GF-D8 (cell line): ENCODE data around the gene RUFY4.
"Not testable (repeated sequence)": the region's sequence is repeated elsewhere in the genome, so short reads cannot be mapped to it uniquely, and the experiment has no call there.

ENCODE experiments used
- DNase-seq: peaks from one replicate; lab custom pipeline; 2025; lab: John Stamatoyannopoulos, UW

Gene RUFY4

GRCh38 chr2:218031771-218032257, 37.2 kb upstream of the RUFY4 start:
- DNase-seq = no peak

- no peak for DNase-seq
Measured at GRCh38 chr2:218032336-218033171, 36.5 kb upstream of the RUFY4 start.

GRCh38 chr2:218033208-218033589, 35.9 kb upstream of the RUFY4 start:
- no peak for DNase-seq

GRCh38 chr2:218033590-218034496, 35.2 kb upstream of the RUFY4 start:
- no peak for DNase-seq

- not testable (repeated sequence) for DNase-seq
Measured at GRCh38 chr2:218034497-218035213, 34.4 kb upstream of the RUFY4 start.

GRCh38 chr2:218035463-218036100, 33.5 kb upstream of the RUFY4 start:
- DNase-seq = no peak

- DNase-seq = no peak
Measured at GRCh38 chr2:218036371-218036770, 32.7 kb upstream of the RUFY4 start.

- no peak for DNase-seq
Measured at GRCh38 chr2:218039171-218039570, 29.9 kb upstream of the RUFY4 start.

GRCh38 chr2:218040883-218041282, 28.2 kb upstream of the RUFY4 start:
- no peak for DNase-seq

GRCh38 chr2:218041302-218042168, 27.5 kb upstream of the RUFY4 start:
- DNase-seq = no peak

GRCh38 chr2:218043100-218043499, 26.0 kb upstream of the RUFY4 start:
- DNase-seq = no peak

GRCh38 chr2:218043701-218044109, 25.3 kb upstream of the RUFY4 start:
- DNase-seq = no peak

- DNase-seq = not testable (repeated sequence)
Measured at GRCh38 chr2:218044599-218044998, 24.5 kb upstream of the RUFY4 start.

- DNase-seq = no peak
Measured at GRCh38 chr2:218046238-218046637, 22.8 kb upstream of the RUFY4 start.

GRCh38 chr2:218047536-218048225, 21.4 kb upstream of the RUFY4 start:
- no peak for DNase-seq

GRCh38 chr2:218051903-218052302, 17.1 kb upstream of the RUFY4 start:
- no peak for DNase-seq

- DNase-seq = no peak
Measured at GRCh38 chr2:218059289-218059688, 9.8 kb upstream of the RUFY4 start.

GRCh38 chr2:218060118-218060517, 8.9 kb upstream of the RUFY4 start:
- no peak for DNase-seq

- no peak for DNase-seq
Measured at GRCh38 chr2:218060950-218061660, 7.9 kb upstream of the RUFY4 start.
